Tibial artery (tissue), 4 donors: Measurements from ENCODE around the gene NRROS.

Source experiments
- DNase-seq, 2 donors: peaks; one replicate each; pipeline ENCODE4 v3.0.0-alpha.2; 2019
- H3K27ac ChIP-seq, 2 donors: fragments of 200-600 bp; sonication (generic) in 1 of 2; 1 replicate in 1 of 2; 2 replicates in 1 of 2; pipeline ENCODE4 v1.5.1; 2018 to 2019; ENCODE audit warnings: mild to moderate bottlenecking in 1 of 2
- H3K27me3 ChIP-seq, 2 donors: fragments of 200-600 bp; sonication (generic) in 1 of 2; one replicate each; pipeline versions ENCODE4 v1.5.1 to v1.6.0; 2016 to 2019
- H3K36me3 ChIP-seq, 3 donors: fragments of 200-600 bp; sonication (generic) in 2 of 3; one replicate each; pipeline ENCODE4 v1.5.1; 2016 to 2019; ENCODE audit warnings: mild to moderate bottlenecking in 2 of 3
- H3K4me1 ChIP-seq, 4 donors: fragments of 200-600 bp; sonication (generic) in 2 of 4; 1 replicate in 3 of 4; 2 replicates in 1 of 4; pipeline ENCODE4 v1.5.1; 2016 to 2019
- H3K4me3 ChIP-seq, 2 donors: fragments of 200-600 bp; sonication (generic) in 1 of 2; 1 replicate in 1 of 2; 2 replicates in 1 of 2; pipeline ENCODE4 v1.5.1; 2018 to 2019; ENCODE audit warnings: mild to moderate bottlenecking in 2 of 2
- H3K9me3 ChIP-seq, 3 donors: fragments of 200-600 bp; sonication (generic) in 1 of 3; one replicate each; pipeline ENCODE4 v1.5.1; 2016 to 2019
- CTCF ChIP-seq, 2 experiments: fragments of 200-600 bp in 1 of 2; fragments of 450-650 bp in 1 of 2; IDR thresholded peaks; one replicate each; pipeline ENCODE4 v1.5.1; 2017 to 2019; ENCODE audit warnings: antibody characterized with exemption in 2 of 2, mild to moderate bottlenecking in 1 of 2, moderate library complexity in 1 of 2
- intact Hi-C: fragments of 100-400 bp; cut with DNase I; formaldehyde crosslinking; loops from one replicate; pipeline ENCODE4 v1.15.0; 2023; ENCODE audit warnings: low total_unique reads

The NRROS gene

DNA sequence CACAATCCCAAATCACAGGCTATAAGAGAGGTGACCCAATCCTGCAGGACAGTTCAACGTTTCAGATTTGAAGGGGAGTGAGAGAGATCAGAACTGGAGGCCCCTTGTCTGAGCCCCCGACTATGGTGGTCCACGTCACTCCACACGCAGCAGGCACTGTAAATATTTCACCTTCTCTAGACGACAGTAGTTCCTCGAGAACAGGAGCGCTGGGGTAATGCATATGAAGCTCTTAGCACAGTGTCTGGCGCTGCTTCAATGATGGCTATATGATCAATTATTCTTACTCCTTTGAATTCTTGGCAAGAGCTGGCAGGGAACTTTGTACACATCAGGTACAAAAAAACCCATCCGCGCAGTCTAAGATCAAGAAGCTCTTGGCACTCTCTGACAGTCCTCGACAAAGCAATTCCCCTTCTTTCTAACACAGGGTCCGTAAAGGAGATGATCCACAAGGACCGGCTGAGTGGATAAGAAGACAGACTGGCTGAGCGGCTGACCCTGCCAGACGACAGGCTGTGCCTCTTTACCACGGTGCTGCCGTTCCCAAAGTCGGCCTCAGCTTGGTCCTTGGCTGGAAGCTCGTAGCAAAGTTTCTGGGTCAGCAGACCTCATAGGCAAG is 522 bp upstream of the NRROS start:
- no peak overlapping the region for H3K27ac ChIP-seq
- no peaks in the 10 kb centered on the region for H3K36me3 ChIP-seq
- H3K9me3 ChIP-seq, result no peaks in the 10 kb centered on the region
- H3K4me1 ChIP-seq, result peaks cover 0 to 10% (median 9%) of the 10 kb centered on the region in 4 donors
- intact Hi-C loops, result no loop called here
- H3K27me3 ChIP-seq, result peaks cover 0 to 55% of the 10 kb centered on the region in 2 donors
- no peak for DNase-seq
- no peak for TF ChIP-seq CTCF (IDR thresholded peaks at IDR 0.05)
- H3K4me3 ChIP-seq, result peak overlapping the region; percentile 44 to 58

- H3K27ac ChIP-seq, result peak overlapping the region in 1 of 2 donors; percentile 29
- peak overlapping the region; percentile 44 to 58 for H3K4me3 ChIP-seq
- intact Hi-C loops, result no loop called here
- no peak for DNase-seq
- H3K9me3 ChIP-seq, result no peaks in the 10 kb centered on the region
- H3K27me3 ChIP-seq, result peaks cover 0 to 53% of the 10 kb centered on the region in 2 donors
- H3K36me3 ChIP-seq, result no peaks in the 10 kb centered on the region
- H3K4me1 ChIP-seq, result peaks cover 0 to 10% (median 9%) of the 10 kb centered on the region in 4 donors
- no peak for TF ChIP-seq CTCF (IDR thresholded peaks at IDR 0.05)
Measured at GRCh38 chr3:196640297-196641018, 964 bp downstream of the NRROS start.

DNA sequence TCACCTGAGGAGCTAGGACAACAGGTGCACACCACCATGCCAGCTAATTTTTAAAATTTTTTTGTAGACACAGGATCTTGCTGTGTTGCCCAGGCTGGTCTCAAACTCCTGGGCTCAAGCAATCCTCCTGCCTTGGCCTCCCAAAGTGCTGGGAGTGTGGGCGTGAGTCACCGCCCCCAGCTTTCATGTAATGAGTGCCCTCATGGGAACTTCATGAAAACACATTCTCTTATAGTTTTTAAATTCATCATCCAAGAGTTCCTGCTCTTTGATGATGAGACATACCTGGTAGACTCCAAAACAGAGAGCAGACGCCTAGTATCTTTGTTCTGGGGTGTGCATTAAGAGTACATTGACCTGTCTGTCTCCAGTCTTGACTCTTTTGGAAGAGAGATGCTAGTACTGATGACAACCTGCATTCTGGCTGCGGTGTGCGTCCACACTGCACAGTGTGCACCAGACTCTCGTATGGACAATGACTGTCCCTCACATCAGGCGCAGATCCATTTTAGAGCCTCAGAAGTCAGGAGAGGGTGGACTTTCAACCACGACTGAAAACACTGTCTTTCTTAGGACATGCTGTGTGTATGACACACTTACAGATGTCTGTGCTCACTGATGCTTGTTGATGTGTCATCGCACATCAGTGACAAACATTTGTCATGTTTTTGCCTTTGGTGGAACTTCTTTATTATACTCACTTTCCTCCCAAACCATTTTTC is 2.0 kb downstream of the NRROS start:
- H3K36me3 ChIP-seq, result no peaks in the 10 kb centered on the region
- peaks cover 0 to 51% of the 10 kb centered on the region in 2 donors for H3K27me3 ChIP-seq
- H3K4me3 ChIP-seq, result peak overlapping the region in 1 of 2 donors; percentile 58
- H3K27ac ChIP-seq, result no peak overlapping the region
- intact Hi-C loops, result no loop called here
- peaks cover 0 to 10% (median 9%) of the 10 kb centered on the region in 4 donors for H3K4me1 ChIP-seq
- peak in 1 of 2 donors; percentile 9 for DNase-seq
- no peaks in the 10 kb centered on the region for H3K9me3 ChIP-seq
- no peak for TF ChIP-seq CTCF (IDR thresholded peaks at IDR 0.05)

DNA sequence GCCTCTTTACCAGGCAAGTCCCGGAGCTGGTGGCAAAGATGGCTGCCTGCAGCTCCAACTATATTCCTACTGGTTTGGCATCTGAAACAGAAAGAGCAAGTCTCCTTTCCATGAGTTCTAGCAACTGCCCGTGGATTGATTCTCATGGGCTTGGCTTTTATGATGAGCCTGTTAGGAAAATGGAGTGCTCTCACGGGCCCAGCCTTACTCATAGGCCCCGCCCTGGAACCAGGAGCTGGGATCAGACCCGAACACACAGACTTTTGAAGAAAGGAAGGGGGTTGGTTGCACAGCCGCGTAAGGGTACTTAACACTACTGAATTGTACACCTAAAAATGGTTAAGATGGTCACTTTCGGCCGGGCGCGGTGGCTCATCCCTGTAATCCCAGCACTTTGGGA is 2.9 kb downstream of the NRROS start:
- no peak overlapping the region for H3K4me3 ChIP-seq
- DNase-seq, result peak in 1 of 2 donors; percentile 51
- H3K4me1 ChIP-seq, result peaks cover 0 to 10% (median 9%) of the 10 kb centered on the region in 4 donors
- H3K27me3 ChIP-seq, result peaks cover 0 to 47% of the 10 kb centered on the region in 2 donors
- no peaks in the 10 kb centered on the region for H3K36me3 ChIP-seq
- TF ChIP-seq CTCF (IDR thresholded peaks at IDR 0.05), result no peak
- H3K27ac ChIP-seq, result no peak overlapping the region
- H3K9me3 ChIP-seq, result no peaks in the 10 kb centered on the region
- intact Hi-C loops, result no loop called here

DNA sequence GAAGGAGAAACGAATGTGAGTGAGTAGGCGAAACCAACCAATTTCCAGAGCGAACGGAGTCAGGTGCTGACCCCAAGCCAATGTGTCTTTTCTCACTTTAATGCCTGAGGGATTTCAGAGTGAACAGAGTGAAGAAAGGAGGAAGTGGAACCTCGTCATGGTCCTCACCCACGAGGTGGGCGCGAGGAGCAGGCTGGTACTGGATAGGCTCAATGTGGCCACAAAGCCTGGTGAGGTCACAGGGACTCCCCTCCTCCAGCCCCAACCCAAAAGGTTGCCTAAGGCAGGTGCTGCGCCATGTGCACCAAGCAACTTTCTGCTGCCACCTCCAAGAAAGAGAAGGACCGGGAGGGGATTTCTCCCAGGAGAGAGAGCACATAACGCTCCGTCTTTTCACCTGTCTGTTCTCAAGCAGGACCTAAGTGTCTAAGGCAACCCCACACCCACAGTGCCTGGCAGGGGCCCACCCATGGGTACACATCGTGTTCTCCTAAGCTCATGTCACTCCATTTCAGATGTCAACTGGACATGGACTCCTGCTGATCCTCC is 3.8 kb downstream of the NRROS start:
- H3K9me3 ChIP-seq, result no peaks in the 10 kb centered on the region
- no peak overlapping the region for H3K27ac ChIP-seq
- H3K27me3 ChIP-seq, result peaks cover 0 to 44% of the 10 kb centered on the region in 2 donors
- H3K36me3 ChIP-seq, result no peaks in the 10 kb centered on the region
- no peak for TF ChIP-seq CTCF (IDR thresholded peaks at IDR 0.05)
- no peak overlapping the region for H3K4me3 ChIP-seq
- H3K4me1 ChIP-seq, result peaks cover 0 to 10% (median 9%) of the 10 kb centered on the region in 4 donors
- intact Hi-C loops, result no loop called here
- peak in 1 of 2 donors; percentile 55 for DNase-seq
